Activated T-helper 17 cell treated with anti-CD3 and anti-CD28 coated beads, Interleukin-2, amount 50 U/mL, for 72 hours (primary cell): ENCODE results near the gene MAGT1. TPM values are rescaled to one million over a fixed set of nuclear protein-coding genes. Genes with fewer than 3 reads are reported as not detected.
"Not testable (repeated sequence)": the region's sequence is repeated elsewhere in the genome, so short reads cannot be mapped to it uniquely, and the experiment has no call there.

Experiments
- ATAC-seq: fragments of 150-1000 bp; cut with Tn5 transposase; replicated peaks from 2 replicates; pipeline ENCODE4 v1.10.0; 2021; ENCODE audit warnings: mild to moderate bottlenecking, moderate library complexity
- H3K27ac Mint-ChIP-seq: one replicate; pipeline ENCODE4 v1.8.0; 2022; ENCODE audit warnings: mixed read lengths
- H3K27me3 Mint-ChIP-seq: one replicate; pipeline ENCODE4 v1.8.0; 2022; ENCODE audit warnings: mixed read lengths
- H3K36me3 Mint-ChIP-seq: one replicate; pipeline ENCODE4 v1.8.0; 2022; ENCODE audit warnings: low read depth, mild to moderate bottlenecking, mixed read lengths
- H3K4me1 Mint-ChIP-seq: one replicate; pipeline ENCODE4 v1.8.0; 2022; ENCODE audit warnings: mixed read lengths
- H3K4me3 Mint-ChIP-seq: one replicate; pipeline ENCODE4 v1.8.0; 2022; ENCODE audit warnings: mild to moderate bottlenecking, mixed read lengths
- H3K9me3 Mint-ChIP-seq: one replicate; pipeline ENCODE4 v1.8.0; 2022; ENCODE audit warnings: mixed read lengths
- total RNA-seq, 2 donors: library from RNA; stranded (reverse); gene quantifications; one replicate each; pipeline ENCODE4 v1.2.3, GENCODE V29; 2022

The MAGT1 gene
- total RNA-seq, 2 donors from 2014 or later, result 28.6 to 43.2 TPM

- Mint-ChIP-seq H3K4me1 (no peaks in the 10 kb centered on the region), H3K4me3 (peak overlapping the region; percentile 92), H3K36me3 (peaks cover 67% of the 10 kb centered on the region), H3K27ac (no peak overlapping the region), H3K27me3 (no peaks in the 10 kb centered on the region), H3K9me3 (no peaks in the 10 kb centered on the region)
- ATAC-seq, result no peak
Observed at GRCh38 chrX:77901506-77901905, 6.3 kb upstream of the MAGT1 start.

GRCh38 chrX:77900688-77901087 is 5.5 kb upstream of the MAGT1 start:
- Mint-ChIP-seq H3K27me3 (no peaks in the 10 kb centered on the region), H3K4me3 (peak overlapping the region; percentile 92), H3K4me1 (no peaks in the 10 kb centered on the region), H3K27ac (peak overlapping the region; percentile 91), H3K36me3 (peaks cover 62% of the 10 kb centered on the region), H3K9me3 (no peaks in the 10 kb centered on the region)
- no peak for ATAC-seq

GRCh38 chrX:77899081-77899828 is 4.0 kb upstream of the MAGT1 start, which contains the start of gene COX7B:
TSS of gene COX7B (plus strand) at chrX:77899468. CDS start at chrX:77899554, 86 bp downstream.
- Mint-ChIP-seq H3K4me3 (peak within 1 kb of the TSS; percentile 92), H3K27ac (peak within 1 kb of the TSS; percentile 91), H3K36me3 (peaks cover 59% of the 10 kb centered on the region), H3K27me3 (no peaks in the 10 kb centered on the region), H3K9me3 (no peaks in the 10 kb centered on the region), H3K4me1 (no peaks in the 10 kb centered on the region)
- peak; percentile 66 for ATAC-seq

GRCh38 chrX:77893713-77894112 is 1.5 kb downstream of the MAGT1 start:
- Mint-ChIP-seq H3K4me1 (peaks cover 13% of the 10 kb centered on the region), H3K27me3 (no peaks in the 10 kb centered on the region), H3K36me3 (peaks cover 24% of the 10 kb centered on the region), H3K27ac (no peak overlapping the region), H3K9me3 (no peaks in the 10 kb centered on the region), H3K4me3 (peak overlapping the region; percentile 99)
- ATAC-seq, result no peak

- H3K4me1 Mint-ChIP-seq, result peaks cover 13% of the 10 kb centered on the region
- H3K36me3 Mint-ChIP-seq, result peaks cover 24% of the 10 kb centered on the region
- ATAC-seq, result no peak
- no peaks in the 10 kb centered on the region for H3K9me3 Mint-ChIP-seq
- H3K27me3 Mint-ChIP-seq, result no peaks in the 10 kb centered on the region
- H3K4me3 Mint-ChIP-seq, result peak overlapping the region; percentile 99
- H3K27ac Mint-ChIP-seq, result peak overlapping the region; percentile 49
Observed at GRCh38 chrX:77892887-77893286, 2.3 kb downstream of the MAGT1 start.

GRCh38 chrX:77881418-77881817 is 13.8 kb downstream of the MAGT1 start:
- ATAC-seq, H3K4me1 Mint-ChIP-seq, H3K4me3 Mint-ChIP-seq, H3K9me3 Mint-ChIP-seq, H3K27ac Mint-ChIP-seq, H3K27me3 Mint-ChIP-seq: not testable (repeated sequence)
- H3K36me3 Mint-ChIP-seq, result peaks cover 10% of the 10 kb centered on the region

- Mint-ChIP-seq H3K4me3 (no peak overlapping the region), H3K4me1 (no peaks in the 10 kb centered on the region), H3K27me3 (no peaks in the 10 kb centered on the region), H3K27ac (no peak overlapping the region), H3K9me3 (no peaks in the 10 kb centered on the region), H3K36me3 (peaks cover 46% of the 10 kb centered on the region)
- ATAC-seq, result no peak
Observed at GRCh38 chrX:77875372-77875771, 19.9 kb downstream of the MAGT1 start.

GRCh38 chrX:77831544-77831943 is 63.7 kb downstream of the MAGT1 start:
- H3K9me3 Mint-ChIP-seq, H3K4me3 Mint-ChIP-seq, H3K4me1 Mint-ChIP-seq, H3K27me3 Mint-ChIP-seq, H3K27ac Mint-ChIP-seq, ATAC-seq: not testable (repeated sequence)
- H3K36me3 Mint-ChIP-seq, result peaks cover 60% of the 10 kb centered on the region

GRCh38 chrX:77821989-77822388 is 73.2 kb downstream of the MAGT1 start:
- H3K27me3 Mint-ChIP-seq, H3K4me1 Mint-ChIP-seq, ATAC-seq, H3K27ac Mint-ChIP-seq, H3K4me3 Mint-ChIP-seq, H3K9me3 Mint-ChIP-seq: not testable (repeated sequence)
- H3K36me3 Mint-ChIP-seq, result peaks cover 21% of the 10 kb centered on the region

GRCh38 chrX:77820091-77820727 is 75.0 kb downstream of the MAGT1 start:
- Mint-ChIP-seq H3K27me3 (no peaks in the 10 kb centered on the region), H3K36me3 (peaks cover 3% of the 10 kb centered on the region), H3K9me3 (peaks cover 4% of the 10 kb centered on the region), H3K4me3 (no peak overlapping the region), H3K4me1 (no peaks in the 10 kb centered on the region), H3K27ac (no peak overlapping the region)
- no peak for ATAC-seq

- no peak overlapping the region for H3K4me3 Mint-ChIP-seq
- H3K36me3 Mint-ChIP-seq, result no peaks in the 10 kb centered on the region
- peaks cover 3% of the 10 kb centered on the region for H3K9me3 Mint-ChIP-seq
- ATAC-seq, result no peak
- no peak overlapping the region for H3K27ac Mint-ChIP-seq
- no peaks in the 10 kb centered on the region for H3K4me1 Mint-ChIP-seq
- no peaks in the 10 kb centered on the region for H3K27me3 Mint-ChIP-seq
Observed at GRCh38 chrX:77814210-77814609, 81.0 kb downstream of the MAGT1 start.

- Mint-ChIP-seq H3K9me3 (no peaks in the 10 kb centered on the region), H3K4me1 (no peaks in the 10 kb centered on the region), H3K27ac (no peak overlapping the region), H3K27me3 (no peaks in the 10 kb centered on the region), H3K4me3 (no peak overlapping the region), H3K36me3 (no peaks in the 10 kb centered on the region)
- ATAC-seq, result no peak
Observed at GRCh38 chrX:77802201-77802600, 93.0 kb downstream of the MAGT1 start.

GRCh38 chrX:77795124-77795523 is 100.1 kb downstream of the MAGT1 start:
- Mint-ChIP-seq H3K36me3 (no peaks in the 10 kb centered on the region), H3K27me3 (no peaks in the 10 kb centered on the region), H3K4me3 (no peak overlapping the region), H3K9me3 (no peaks in the 10 kb centered on the region), H3K4me1 (no peaks in the 10 kb centered on the region), H3K27ac (no peak overlapping the region)
- no peak for ATAC-seq

- no peak overlapping the region for H3K4me3 Mint-ChIP-seq
- H3K27ac Mint-ChIP-seq, result no peak overlapping the region
- no peaks in the 10 kb centered on the region for H3K36me3 Mint-ChIP-seq
- H3K27me3 Mint-ChIP-seq, result no peaks in the 10 kb centered on the region
- no peak for ATAC-seq
- H3K4me1 Mint-ChIP-seq, result no peaks in the 10 kb centered on the region
- no peaks in the 10 kb centered on the region for H3K9me3 Mint-ChIP-seq
Observed at GRCh38 chrX:77793946-77794345, 101.3 kb downstream of the MAGT1 start.

GRCh38 chrX:77788050-77788449 is 107.2 kb downstream of the MAGT1 start:
- H3K27me3 Mint-ChIP-seq, result no peaks in the 10 kb centered on the region
- peaks cover 14% of the 10 kb centered on the region for H3K36me3 Mint-ChIP-seq
- H3K4me3 Mint-ChIP-seq, result peak overlapping the region; percentile 95
- no peaks in the 10 kb centered on the region for H3K9me3 Mint-ChIP-seq
- peaks cover 3% of the 10 kb centered on the region for H3K4me1 Mint-ChIP-seq
- H3K27ac Mint-ChIP-seq, result peak overlapping the region; percentile 76
- ATAC-seq, result peak; percentile 66
